Measurements from ENCODE around the gene KSR2.

Gene KSR2

GRCh38 chr12:117486840-117487659, 481.7 kb downstream of the KSR2 start:
- no peak overlapping the region for H3K4me3 ChIP-seq (ENCODE audit: low read depth, low read length)
- TF ChIP-seq CTCF (IDR thresholded peaks at IDR 0.05; ENCODE audit: low read depth, low read length, missing control alignments) = no peak
- in situ Hi-C loops (cut with HindIII; ENCODE audit: low pct_ligation_motif_present, low sequenced_read_pairs) = no loop called here

GRCh38 chr12:117485984-117486839, 482.6 kb downstream of the KSR2 start:
- in situ Hi-C loops (cut with HindIII; ENCODE audit: low pct_ligation_motif_present, low sequenced_read_pairs) = no loop called here
- H3K36me3 ChIP-seq (replicated peaks) = no peaks in the 10 kb centered on the region
- TF ChIP-seq CTCF (IDR thresholded peaks at IDR 0.05; ENCODE audit: low read depth, low read length, missing control alignments) = no peak
- no peak overlapping the region for H3K27ac ChIP-seq
- no peaks in the 10 kb centered on the region for H3K27me3 ChIP-seq (replicated peaks)
- DNase-seq = no peak
- no peak overlapping the region for H3K4me3 ChIP-seq (ENCODE audit: low read depth, low read length)

More at GRCh38 chr12:117486840-117487659, 481.7 kb downstream of the KSR2 start:
- H3K27me3 ChIP-seq (replicated peaks) = no peaks in the 10 kb centered on the region
- H3K27ac ChIP-seq = no peak overlapping the region
- H3K36me3 ChIP-seq (replicated peaks) = no peaks in the 10 kb centered on the region
- DNase-seq = peak; percentile 10

- in situ Hi-C loops (cut with HindIII; ENCODE audit: low pct_ligation_motif_present, low sequenced_read_pairs) = no loop called here
- DNase-seq = no peak
- H3K36me3 ChIP-seq (replicated peaks) = no peaks in the 10 kb centered on the region
Observed at GRCh38 chr12:117484901-117485300, 483.9 kb downstream of the KSR2 start.

GRCh38 chr12:117483501-117483900, 485.3 kb downstream of the KSR2 start:
- no peak for TF ChIP-seq CTCF (IDR thresholded peaks at IDR 0.05; ENCODE audit: low read depth, low read length, missing control alignments)
- no peak for DNase-seq
- in situ Hi-C loops (cut with HindIII; ENCODE audit: low pct_ligation_motif_present, low sequenced_read_pairs) = no loop called here

More at GRCh38 chr12:117484901-117485300, 483.9 kb downstream of the KSR2 start:
- Histone ChIP-seq H3K27me3 (replicated peaks) (no peaks in the 10 kb centered on the region), H3K4me3 (ENCODE audit: low read depth, low read length) (no peak overlapping the region), H3K27ac (no peak overlapping the region)
- no peak for TF ChIP-seq CTCF (IDR thresholded peaks at IDR 0.05; ENCODE audit: low read depth, low read length, missing control alignments)

GRCh38 chr12:117481470-117481869, 487.3 kb downstream of the KSR2 start:
- no peak for DNase-seq
- H3K27ac ChIP-seq = no peak overlapping the region
- in situ Hi-C loops (cut with HindIII; ENCODE audit: low pct_ligation_motif_present, low sequenced_read_pairs) = no loop called here
- no peak overlapping the region for H3K4me3 ChIP-seq (ENCODE audit: low read depth, low read length)
- no peak for TF ChIP-seq CTCF (IDR thresholded peaks at IDR 0.05; ENCODE audit: low read depth, low read length, missing control alignments)
- no peaks in the 10 kb centered on the region for H3K36me3 ChIP-seq (replicated peaks)
- H3K27me3 ChIP-seq (replicated peaks) = no peaks in the 10 kb centered on the region

More at GRCh38 chr12:117483501-117483900, 485.3 kb downstream of the KSR2 start:
- no peaks in the 10 kb centered on the region for H3K36me3 ChIP-seq (replicated peaks)
- H3K27ac ChIP-seq = no peak overlapping the region
- no peaks in the 10 kb centered on the region for H3K27me3 ChIP-seq (replicated peaks)
- no peak overlapping the region for H3K4me3 ChIP-seq (ENCODE audit: low read depth, low read length)

Data from brain microvascular endothelial cell (primary cell).